Measurements from ENCODE around the gene CELA3A.

The CELA3A gene

DNA sequence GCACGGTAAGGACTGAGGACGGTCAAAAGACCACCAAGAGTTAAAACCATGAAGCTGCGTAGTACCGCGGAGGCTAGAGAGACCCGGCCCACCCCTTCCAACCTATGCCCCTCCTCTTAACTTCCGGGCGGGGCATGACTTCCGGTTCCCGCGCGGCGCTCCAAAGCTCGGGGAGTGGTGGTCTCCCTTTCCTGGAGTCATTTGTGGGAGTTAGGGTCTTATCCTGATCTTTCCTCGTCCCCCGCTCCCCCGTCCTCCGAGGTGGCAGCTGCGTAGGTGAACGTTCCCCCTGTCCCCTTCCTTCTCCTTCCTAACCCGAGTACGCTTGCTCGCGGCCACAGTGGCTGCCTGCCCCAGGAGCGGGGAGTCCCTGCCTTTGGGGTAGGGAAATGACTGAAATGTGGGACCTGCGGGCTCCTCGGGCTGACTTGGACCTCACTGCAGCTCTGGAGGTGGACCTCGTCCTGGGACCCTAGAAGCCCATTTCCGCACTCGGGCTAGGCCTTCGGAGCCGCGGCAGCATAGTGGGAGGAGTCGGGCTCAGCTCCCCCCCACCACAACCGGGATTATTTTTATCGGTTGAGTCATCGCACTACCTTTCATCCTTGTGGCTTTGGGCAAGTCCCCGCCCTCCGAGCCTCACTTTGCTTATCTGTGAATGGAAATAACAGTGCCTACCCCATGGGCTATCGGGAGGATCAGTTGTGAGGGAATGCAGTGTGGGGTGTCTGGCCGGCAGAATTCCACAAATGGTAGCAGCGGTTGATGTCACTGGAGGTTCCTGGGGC, 24.1 kb downstream of the CELA3A start (continued):
- TF ChIP-seq, protein P1, sequence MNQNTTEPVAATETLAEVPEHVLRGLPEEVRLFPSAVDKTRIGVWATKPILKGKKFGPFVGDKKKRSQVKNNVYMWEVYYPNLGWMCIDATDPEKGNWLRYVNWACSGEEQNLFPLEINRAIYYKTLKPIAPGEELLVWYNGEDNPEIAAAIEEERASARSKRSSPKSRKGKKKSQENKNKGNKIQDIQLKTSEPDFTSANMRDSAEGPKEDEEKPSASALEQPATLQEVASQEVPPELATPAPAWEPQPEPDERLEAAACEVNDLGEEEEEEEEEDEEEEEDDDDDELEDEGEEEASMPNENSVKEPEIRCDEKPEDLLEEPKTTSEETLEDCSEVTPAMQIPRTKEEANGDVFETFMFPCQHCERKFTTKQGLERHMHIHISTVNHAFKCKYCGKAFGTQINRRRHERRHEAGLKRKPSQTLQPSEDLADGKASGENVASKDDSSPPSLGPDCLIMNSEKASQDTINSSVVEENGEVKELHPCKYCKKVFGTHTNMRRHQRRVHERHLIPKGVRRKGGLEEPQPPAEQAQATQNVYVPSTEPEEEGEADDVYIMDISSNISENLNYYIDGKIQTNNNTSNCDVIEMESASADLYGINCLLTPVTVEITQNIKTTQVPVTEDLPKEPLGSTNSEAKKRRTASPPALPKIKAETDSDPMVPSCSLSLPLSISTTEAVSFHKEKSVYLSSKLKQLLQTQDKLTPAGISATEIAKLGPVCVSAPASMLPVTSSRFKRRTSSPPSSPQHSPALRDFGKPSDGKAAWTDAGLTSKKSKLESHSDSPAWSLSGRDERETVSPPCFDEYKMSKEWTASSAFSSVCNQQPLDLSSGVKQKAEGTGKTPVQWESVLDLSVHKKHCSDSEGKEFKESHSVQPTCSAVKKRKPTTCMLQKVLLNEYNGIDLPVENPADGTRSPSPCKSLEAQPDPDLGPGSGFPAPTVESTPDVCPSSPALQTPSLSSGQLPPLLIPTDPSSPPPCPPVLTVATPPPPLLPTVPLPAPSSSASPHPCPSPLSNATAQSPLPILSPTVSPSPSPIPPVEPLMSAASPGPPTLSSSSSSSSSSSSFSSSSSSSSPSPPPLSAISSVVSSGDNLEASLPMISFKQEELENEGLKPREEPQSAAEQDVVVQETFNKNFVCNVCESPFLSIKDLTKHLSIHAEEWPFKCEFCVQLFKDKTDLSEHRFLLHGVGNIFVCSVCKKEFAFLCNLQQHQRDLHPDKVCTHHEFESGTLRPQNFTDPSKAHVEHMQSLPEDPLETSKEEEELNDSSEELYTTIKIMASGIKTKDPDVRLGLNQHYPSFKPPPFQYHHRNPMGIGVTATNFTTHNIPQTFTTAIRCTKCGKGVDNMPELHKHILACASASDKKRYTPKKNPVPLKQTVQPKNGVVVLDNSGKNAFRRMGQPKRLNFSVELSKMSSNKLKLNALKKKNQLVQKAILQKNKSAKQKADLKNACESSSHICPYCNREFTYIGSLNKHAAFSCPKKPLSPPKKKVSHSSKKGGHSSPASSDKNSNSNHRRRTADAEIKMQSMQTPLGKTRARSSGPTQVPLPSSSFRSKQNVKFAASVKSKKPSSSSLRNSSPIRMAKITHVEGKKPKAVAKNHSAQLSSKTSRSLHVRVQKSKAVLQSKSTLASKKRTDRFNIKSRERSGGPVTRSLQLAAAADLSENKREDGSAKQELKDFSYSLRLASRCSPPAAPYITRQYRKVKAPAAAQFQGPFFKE (tag by site-specific recombination; IDR thresholded peaks at IDR 0.05; ENCODE audit: borderline replicate concordance), result no peak
- no peak for TF ChIP-seq ZNF155 (tag by site-specific recombination; IDR thresholded peaks at IDR 0.05)
- TF ChIP-seq ZNF48 (tag by site-specific recombination; IDR thresholded peaks at IDR 0.05), result no peak
- peak; percentile 95 for TF ChIP-seq KLF8 (tag by site-specific recombination; IDR thresholded peaks at IDR 0.05)
- peak; percentile 91 for TF ChIP-seq SP7 (tag by site-specific recombination; IDR thresholded peaks at IDR 0.05)
- no peak for TF ChIP-seq SETDB1 (IDR thresholded peaks at IDR 0.05; ENCODE audit: insufficient read length, low read length)
- TF ChIP-seq ZNF544 (tag by site-specific recombination; IDR thresholded peaks at IDR 0.05), result no peak
- TF ChIP-seq ZBTB1 (tag by site-specific recombination; IDR thresholded peaks at IDR 0.05), result no peak
- TF ChIP-seq PRDM10 (tag by site-specific recombination; IDR thresholded peaks at IDR 0.05), result peak; percentile 68
- peak; percentile 86 for TF ChIP-seq ZBTB48 (tag by site-specific recombination; IDR thresholded peaks at IDR 0.05)
- no peak for TF ChIP-seq YY1 (tag by site-specific recombination; IDR thresholded peaks at IDR 0.05)
- no peak for TF ChIP-seq ZNF174 (tag by site-specific recombination; IDR thresholded peaks at IDR 0.05)

- H3K27ac ChIP-seq (ENCODE audit: extremely low read depth, low read depth, low read length), result no peak overlapping the region
- no peak overlapping the region for H3K4me3 ChIP-seq (ENCODE audit: low read depth, low read length)
- H3K9me3 ChIP-seq (ENCODE audit: control insufficient read depth, insufficient read depth, low read depth, low read length), result no peaks in the 10 kb centered on the region
- peaks cover 0 to 15% of the 10 kb centered on the region in 2 experiments; a peak in 1 of 3 replicates for H3K36me3 ChIP-seq (ENCODE audit: control insufficient read depth in 2 of 2, insufficient read depth in 1 of 2, low read length in 2 of 2)
- no peak for TF ChIP-seq ZFP69B (tag by site-specific recombination; IDR thresholded peaks at IDR 0.05)
- TF ChIP-seq ZIC2 (tag by site-specific recombination; IDR thresholded peaks at IDR 0.05), result no peak
- no peak for TF ChIP-seq SCRT2 (tag by site-specific recombination; IDR thresholded peaks at IDR 0.05)
- no peak for TF ChIP-seq ZBTB20 (tag by site-specific recombination; IDR thresholded peaks at IDR 0.05)
- no peak for TF ChIP-seq ZNF560 (tag by site-specific recombination; IDR thresholded peaks at IDR 0.05; ENCODE audit: borderline replicate concordance)
- TF ChIP-seq, protein P2, sequence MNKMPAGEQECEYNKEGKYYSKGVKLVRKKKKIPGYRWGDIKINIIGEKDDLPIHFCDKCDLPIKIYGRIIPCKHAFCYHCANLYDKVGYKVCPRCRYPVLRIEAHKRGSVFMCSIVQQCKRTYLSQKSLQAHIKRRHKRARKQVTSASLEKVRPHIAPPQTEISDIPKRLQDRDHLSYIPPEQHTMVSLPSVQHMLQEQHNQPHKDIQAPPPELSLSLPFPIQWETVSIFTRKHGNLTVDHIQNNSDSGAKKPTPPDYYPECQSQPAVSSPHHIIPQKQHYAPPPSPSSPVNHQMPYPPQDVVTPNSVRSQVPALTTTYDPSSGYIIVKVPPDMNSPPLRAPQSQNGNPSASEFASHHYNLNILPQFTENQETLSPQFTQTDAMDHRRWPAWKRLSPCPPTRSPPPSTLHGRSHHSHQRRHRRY (tag by site-specific recombination; IDR thresholded peaks at IDR 0.05), result no peak
- no peak for TF ChIP-seq IKZF3 (tag by site-specific recombination; IDR thresholded peaks at IDR 0.05)
- TF ChIP-seq MYNN (tag by site-specific recombination; IDR thresholded peaks at IDR 0.05; ENCODE audit: borderline replicate concordance), result no peak
- TF ChIP-seq HOXC10 (CRISPR knock-in tag; IDR thresholded peaks at IDR 0.05), result no peak
- TF ChIP-seq ZNF2 (tag by site-specific recombination; IDR thresholded peaks at IDR 0.05), result no peak
- no peak for TF ChIP-seq ZNF391 (tag by site-specific recombination; IDR thresholded peaks at IDR 0.05; ENCODE audit: borderline replicate concordance, low read depth)
- no peak for TF ChIP-seq KLF8 (tag by site-specific recombination; IDR thresholded peaks at IDR 0.05)
- no peak for TF ChIP-seq OSR2 (tag by site-specific recombination; IDR thresholded peaks at IDR 0.05)
- TF ChIP-seq ZBTB48 (tag by site-specific recombination; IDR thresholded peaks at IDR 0.05), result no peak
- TF ChIP-seq ZNF830 (tag by site-specific recombination; IDR thresholded peaks at IDR 0.05; ENCODE audit: low read depth), result no peak
- H3K4me1 ChIP-seq (ENCODE audit: control insufficient read depth, insufficient read depth, low read length), result no peaks in the 10 kb centered on the region
- ChIA-PET CTCF (interaction anchor here (0.6 kb wide), 1 partner anchor 126 kb away, joined by 3 read pairs; no protein-coding TSS in a partner anchor), POLR2A (no interaction called here)
These were observed 25.4 kb downstream of the CELA3A start for GRCh38 chr1:22026924-22027289.

Measured in HEK293 (cell line).